ENCODE measurements around the gene RPL18.

The RPL18 gene

DNA sequence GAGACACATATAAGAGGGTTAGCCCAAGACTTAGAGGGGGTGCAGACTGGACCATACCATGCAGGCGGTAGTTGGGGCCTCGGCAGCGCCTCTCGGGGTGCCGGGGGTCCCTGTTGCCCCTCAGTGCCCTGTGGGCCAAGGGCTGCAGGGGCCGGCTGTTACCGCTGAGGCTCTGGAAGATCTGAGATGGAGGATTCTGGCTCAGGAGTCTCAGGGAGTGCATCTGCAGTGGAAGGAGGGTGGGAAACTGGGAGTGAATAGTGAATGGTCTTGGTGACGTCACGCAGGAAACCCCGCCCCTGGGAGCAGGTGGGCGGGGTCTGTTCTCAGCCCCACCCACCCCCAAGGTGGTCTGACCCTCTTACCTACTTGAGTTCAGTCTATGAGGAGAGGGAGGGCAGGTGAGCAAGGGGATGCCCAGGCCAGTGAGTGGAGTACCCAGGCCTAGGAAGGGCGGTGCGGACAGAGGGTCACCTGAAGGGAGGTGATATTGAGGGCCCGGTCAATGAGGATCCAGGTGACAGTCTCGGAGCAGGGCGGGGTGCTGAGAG is 19.9 kb upstream of the RPL18 start:
- Histone ChIP-seq H3K4me3 (ENCODE audit: low read depth, low read length) (no peak overlapping the region), H3K36me3 (ENCODE audit: control insufficient read depth in 2 of 2, insufficient read depth in 1 of 2, low read length in 2 of 2) (no peaks in the 10 kb centered on the region), H3K4me1 (ENCODE audit: control insufficient read depth, insufficient read depth, low read length) (peaks cover 20% of the 10 kb centered on the region), H3K27ac (ENCODE audit: extremely low read depth, low read depth, low read length) (0 out of 2 replicates have a peak overlapping the region, but pooled peaks have one; percentile 11), H3K9me3 (ENCODE audit: control insufficient read depth, insufficient read depth, low read depth, low read length) (no peaks in the 10 kb centered on the region)
- TF ChIP-seq ZBTB21 (tag by site-specific recombination; IDR thresholded peaks at IDR 0.05) (peak; percentile 22; the same call in 1 of the 2 replicates), ZNF629 (tag by site-specific recombination; IDR thresholded peaks at IDR 0.05) (peak; percentile 68), KLF9 (tag by site-specific recombination; IDR thresholded peaks at IDR 0.05; ENCODE audit: low read depth) (peak; percentile 64), KLF8 (tag by site-specific recombination; IDR thresholded peaks at IDR 0.05) (peak; percentile 49; the same call in 1 of the 2 replicates), SP3 (tag by site-specific recombination; IDR thresholded peaks at IDR 0.05) (peak; percentile 47; the same call in 1 of the 2 replicates), SP2 (tag by site-specific recombination; IDR thresholded peaks at IDR 0.05) (peak; percentile 55), ZNF707 (tag by site-specific recombination; IDR thresholded peaks at IDR 0.05) (no peak), KLF1 (tag by site-specific recombination; IDR thresholded peaks at IDR 0.05) (peak; percentile 79), ZNF214 (tag by site-specific recombination; IDR thresholded peaks at IDR 0.05; ENCODE audit: borderline replicate concordance) (no peak)
- TF ChIP-seq, protein P1, sequence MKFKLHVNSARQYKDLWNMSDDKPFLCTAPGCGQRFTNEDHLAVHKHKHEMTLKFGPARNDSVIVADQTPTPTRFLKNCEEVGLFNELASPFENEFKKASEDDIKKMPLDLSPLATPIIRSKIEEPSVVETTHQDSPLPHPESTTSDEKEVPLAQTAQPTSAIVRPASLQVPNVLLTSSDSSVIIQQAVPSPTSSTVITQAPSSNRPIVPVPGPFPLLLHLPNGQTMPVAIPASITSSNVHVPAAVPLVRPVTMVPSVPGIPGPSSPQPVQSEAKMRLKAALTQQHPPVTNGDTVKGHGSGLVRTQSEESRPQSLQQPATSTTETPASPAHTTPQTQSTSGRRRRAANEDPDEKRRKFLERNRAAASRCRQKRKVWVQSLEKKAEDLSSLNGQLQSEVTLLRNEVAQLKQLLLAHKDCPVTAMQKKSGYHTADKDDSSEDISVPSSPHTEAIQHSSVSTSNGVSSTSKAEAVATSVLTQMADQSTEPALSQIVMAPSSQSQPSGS (tag by site-specific recombination; IDR thresholded peaks at IDR 0.05; ENCODE audit: low read depth) = peak; percentile 88
- TF ChIP-seq, protein P2, sequence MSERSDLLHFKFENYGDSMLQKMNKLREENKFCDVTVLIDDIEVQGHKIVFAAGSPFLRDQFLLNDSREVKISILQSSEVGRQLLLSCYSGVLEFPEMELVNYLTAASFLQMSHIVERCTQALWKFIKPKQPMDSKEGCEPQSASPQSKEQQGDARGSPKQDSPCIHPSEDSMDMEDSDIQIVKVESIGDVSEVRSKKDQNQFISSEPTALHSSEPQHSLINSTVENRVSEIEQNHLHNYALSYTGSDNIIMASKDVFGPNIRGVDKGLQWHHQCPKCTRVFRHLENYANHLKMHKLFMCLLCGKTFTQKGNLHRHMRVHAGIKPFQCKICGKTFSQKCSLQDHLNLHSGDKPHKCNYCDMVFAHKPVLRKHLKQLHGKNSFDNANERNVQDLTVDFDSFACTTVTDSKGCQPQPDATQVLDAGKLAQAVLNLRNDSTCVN (tag by site-specific recombination; optimal IDR thresholded peaks at IDR 0.05) = no peak
- POLR2A ChIA-PET = interaction anchor here (0.6 to 1.1 kb wide), 2 partner anchors 15 to 150 kb away, joined by 3 to 7 read pairs; no protein-coding TSS in a partner anchor
- CTCF ChIA-PET = interaction anchor here (0.7 kb wide), 1 partner anchor 11 kb away, joined by 3 read pairs; no protein-coding TSS in a partner anchor

DNA sequence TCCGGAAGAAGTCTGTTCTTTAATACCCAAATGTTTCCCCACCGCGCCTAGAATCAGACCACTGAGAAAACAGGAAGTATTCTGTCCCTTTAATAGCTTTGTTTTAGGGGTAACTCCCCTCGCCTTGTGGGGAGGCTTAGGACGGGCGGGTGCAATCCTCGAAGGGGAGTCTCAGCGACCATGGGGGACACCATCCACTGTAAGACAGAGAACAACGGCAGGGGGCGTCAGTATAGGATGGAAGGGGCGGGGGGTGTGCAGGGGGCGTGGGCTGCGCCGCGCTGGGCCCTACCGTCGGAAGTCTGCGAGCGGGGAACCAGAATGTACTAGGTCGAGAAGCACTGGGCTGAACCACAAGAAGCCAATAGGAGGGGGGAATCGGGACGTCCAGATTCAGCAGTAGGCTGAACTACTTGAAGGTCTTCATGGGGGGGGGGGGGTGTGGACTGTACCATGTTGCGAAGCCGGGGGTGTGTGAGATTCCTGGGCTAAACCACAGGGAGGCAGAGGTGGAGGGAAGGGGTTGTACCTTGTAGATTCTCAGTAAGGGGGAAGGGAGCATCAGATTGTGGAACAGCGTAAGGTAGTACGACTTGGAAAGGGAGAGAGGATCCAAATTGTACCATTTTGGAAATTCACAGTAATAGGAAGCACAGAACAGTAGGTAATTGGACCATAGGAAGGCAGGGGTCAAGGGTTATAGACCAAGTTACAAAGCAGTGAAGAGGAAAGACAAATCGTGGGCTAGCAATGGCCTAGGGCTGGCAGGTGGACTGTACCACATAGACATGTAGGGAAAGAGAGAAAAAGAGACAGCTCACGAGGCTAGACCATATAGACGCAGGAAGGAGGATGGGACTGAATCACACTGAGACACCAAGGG is 19.2 kb upstream of the RPL18 start:
- peaks cover 23% of the 10 kb centered on the region for H3K4me1 ChIP-seq (ENCODE audit: control insufficient read depth, insufficient read depth, low read length)
- H3K9me3 ChIP-seq (ENCODE audit: control insufficient read depth, insufficient read depth, low read depth, low read length) = no peaks in the 10 kb centered on the region
- POLR2A ChIA-PET = interaction anchor here (1.3 to 2.7 kb wide), 2 partner anchors 8 to 19 kb away, joined by 6 to 22 read pairs; partner anchors contain the start of genes CA11, RPL18 and SPHK2
- peak overlapping the region; percentile 42 for H3K4me3 ChIP-seq (ENCODE audit: low read depth, low read length)
- CTCF ChIA-PET = interaction anchor here (0.6 to 0.9 kb wide), 7 partner anchors 8 to 424 kb away, joined by 3 to 4 read pairs (median 3); no protein-coding TSS in a partner anchor
- H3K36me3 ChIP-seq (ENCODE audit: control insufficient read depth in 2 of 2, insufficient read depth in 1 of 2, low read length in 2 of 2) = peaks cover 0 to 2% of the 10 kb centered on the region in 2 experiments; a peak in 1 of 3 replicates
- peak overlapping the region; percentile 85 for H3K27ac ChIP-seq (ENCODE audit: extremely low read depth, low read depth, low read length)
- TF ChIP-seq, protein P3, sequence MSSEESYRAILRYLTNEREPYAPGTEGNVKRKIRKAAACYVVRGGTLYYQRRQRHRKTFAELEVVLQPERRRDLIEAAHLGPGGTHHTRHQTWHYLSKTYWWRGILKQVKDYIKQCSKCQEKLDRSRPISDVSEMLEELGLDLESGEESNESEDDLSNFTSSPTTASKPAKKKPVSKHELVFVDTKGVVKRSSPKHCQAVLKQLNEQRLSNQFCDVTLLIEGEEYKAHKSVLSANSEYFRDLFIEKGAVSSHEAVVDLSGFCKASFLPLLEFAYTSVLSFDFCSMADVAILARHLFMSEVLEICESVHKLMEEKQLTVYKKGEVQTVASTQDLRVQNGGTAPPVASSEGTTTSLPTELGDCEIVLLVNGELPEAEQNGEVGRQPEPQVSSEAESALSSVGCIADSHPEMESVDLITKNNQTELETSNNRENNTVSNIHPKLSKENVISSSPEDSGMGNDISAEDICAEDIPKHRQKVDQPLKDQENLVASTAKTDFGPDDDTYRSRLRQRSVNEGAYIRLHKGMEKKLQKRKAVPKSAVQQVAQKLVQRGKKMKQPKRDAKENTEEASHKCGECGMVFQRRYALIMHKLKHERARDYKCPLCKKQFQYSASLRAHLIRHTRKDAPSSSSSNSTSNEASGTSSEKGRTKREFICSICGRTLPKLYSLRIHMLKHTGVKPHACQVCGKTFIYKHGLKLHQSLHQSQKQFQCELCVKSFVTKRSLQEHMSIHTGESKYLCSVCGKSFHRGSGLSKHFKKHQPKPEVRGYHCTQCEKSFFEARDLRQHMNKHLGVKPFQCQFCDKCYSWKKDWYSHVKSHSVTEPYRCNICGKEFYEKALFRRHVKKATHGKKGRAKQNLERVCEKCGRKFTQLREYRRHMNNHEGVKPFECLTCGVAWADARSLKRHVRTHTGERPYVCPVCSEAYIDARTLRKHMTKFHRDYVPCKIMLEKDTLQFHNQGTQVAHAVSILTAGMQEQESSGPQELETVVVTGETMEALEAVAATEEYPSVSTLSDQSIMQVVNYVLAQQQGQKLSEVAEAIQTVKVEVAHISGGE (tag by site-specific recombination; conservative IDR thresholded peaks at IDR 0.05; ENCODE audit: low read depth) = peak; percentile 69
- TF ChIP-seq SP7 (tag by site-specific recombination; IDR thresholded peaks at IDR 0.05) (peak; percentile 53; the same call in 1 of the 2 replicates), ZNF354C (tag by site-specific recombination; IDR thresholded peaks at IDR 0.05; ENCODE audit: borderline replicate concordance, low read depth) (no peak), KLF9 (tag by site-specific recombination; IDR thresholded peaks at IDR 0.05; ENCODE audit: low read depth) (peak; percentile 86), ZFP69B (tag by site-specific recombination; IDR thresholded peaks at IDR 0.05) (peak; percentile 70; the same call in 1 of the 2 replicates), KLF10 (tag by site-specific recombination; IDR thresholded peaks at IDR 0.05) (peak; percentile 80), MZF1 (tag by site-specific recombination; IDR thresholded peaks at IDR 0.05; ENCODE audit: borderline replicate concordance) (no peak)
- TF ChIP-seq, protein P4, sequence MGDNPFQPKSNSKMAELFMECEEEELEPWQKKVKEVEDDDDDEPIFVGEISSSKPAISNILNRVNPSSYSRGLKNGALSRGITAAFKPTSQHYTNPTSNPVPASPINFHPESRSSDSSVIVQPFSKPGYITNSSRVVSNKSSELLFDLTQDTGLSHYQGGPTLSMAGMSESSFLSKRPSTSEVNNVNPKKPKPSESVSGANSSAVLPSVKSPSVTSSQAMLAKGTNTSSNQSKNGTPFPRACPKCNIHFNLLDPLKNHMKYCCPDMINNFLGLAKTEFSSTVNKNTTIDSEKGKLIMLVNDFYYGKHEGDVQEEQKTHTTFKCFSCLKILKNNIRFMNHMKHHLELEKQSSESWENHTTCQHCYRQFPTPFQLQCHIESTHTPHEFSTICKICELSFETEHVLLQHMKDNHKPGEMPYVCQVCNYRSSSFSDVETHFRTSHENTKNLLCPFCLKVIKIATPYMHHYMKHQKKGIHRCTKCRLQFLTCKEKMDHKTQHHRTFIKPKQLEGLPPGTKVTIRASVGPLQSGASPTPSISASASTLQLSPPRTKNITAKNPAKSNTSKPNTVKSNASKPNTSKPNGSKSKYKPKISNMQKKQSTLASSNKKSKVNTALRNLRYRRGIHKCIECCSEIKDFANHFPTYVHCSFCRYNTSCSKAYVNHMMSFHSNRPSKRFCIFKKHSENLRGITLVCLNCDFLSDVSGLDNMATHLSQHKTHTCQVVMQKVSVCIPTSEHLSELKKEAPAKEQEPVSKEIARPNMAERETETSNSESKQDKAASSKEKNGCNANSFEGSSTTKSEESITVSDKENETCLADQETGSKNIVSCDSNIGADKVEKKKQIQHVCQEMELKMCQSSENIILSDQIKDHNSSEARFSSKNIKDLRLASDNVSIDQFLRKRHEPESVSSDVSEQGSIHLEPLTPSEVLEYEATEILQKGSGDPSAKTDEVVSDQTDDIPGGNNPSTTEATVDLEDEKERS (tag by site-specific recombination; IDR thresholded peaks at IDR 0.05) = 0 out of 2 replicates have a peak, but pooled peaks have one; percentile 7
- TF ChIP-seq, protein P5, sequence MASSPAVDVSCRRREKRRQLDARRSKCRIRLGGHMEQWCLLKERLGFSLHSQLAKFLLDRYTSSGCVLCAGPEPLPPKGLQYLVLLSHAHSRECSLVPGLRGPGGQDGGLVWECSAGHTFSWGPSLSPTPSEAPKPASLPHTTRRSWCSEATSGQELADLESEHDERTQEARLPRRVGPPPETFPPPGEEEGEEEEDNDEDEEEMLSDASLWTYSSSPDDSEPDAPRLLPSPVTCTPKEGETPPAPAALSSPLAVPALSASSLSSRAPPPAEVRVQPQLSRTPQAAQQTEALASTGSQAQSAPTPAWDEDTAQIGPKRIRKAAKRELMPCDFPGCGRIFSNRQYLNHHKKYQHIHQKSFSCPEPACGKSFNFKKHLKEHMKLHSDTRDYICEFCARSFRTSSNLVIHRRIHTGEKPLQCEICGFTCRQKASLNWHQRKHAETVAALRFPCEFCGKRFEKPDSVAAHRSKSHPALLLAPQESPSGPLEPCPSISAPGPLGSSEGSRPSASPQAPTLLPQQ (tag by site-specific recombination; IDR thresholded peaks at IDR 0.05) = peak; percentile 91; the same call in 1 of the 2 replicates

All from HEK293 (cell line).